Brain pericyte (primary cell): ENCODE measurements around the gene SLC17A7.
"Not testable (repeated sequence)": the region's sequence is repeated elsewhere in the genome, so short reads cannot be mapped to it uniquely, and the experiment has no call there.

Source experiments
- DNase-seq: peaks from one replicate; pipeline ENCODE4 v3.0.0-alpha.2; 2012; ENCODE audit warnings: low read depth, low spot score

SLC17A7 gene

DNA sequence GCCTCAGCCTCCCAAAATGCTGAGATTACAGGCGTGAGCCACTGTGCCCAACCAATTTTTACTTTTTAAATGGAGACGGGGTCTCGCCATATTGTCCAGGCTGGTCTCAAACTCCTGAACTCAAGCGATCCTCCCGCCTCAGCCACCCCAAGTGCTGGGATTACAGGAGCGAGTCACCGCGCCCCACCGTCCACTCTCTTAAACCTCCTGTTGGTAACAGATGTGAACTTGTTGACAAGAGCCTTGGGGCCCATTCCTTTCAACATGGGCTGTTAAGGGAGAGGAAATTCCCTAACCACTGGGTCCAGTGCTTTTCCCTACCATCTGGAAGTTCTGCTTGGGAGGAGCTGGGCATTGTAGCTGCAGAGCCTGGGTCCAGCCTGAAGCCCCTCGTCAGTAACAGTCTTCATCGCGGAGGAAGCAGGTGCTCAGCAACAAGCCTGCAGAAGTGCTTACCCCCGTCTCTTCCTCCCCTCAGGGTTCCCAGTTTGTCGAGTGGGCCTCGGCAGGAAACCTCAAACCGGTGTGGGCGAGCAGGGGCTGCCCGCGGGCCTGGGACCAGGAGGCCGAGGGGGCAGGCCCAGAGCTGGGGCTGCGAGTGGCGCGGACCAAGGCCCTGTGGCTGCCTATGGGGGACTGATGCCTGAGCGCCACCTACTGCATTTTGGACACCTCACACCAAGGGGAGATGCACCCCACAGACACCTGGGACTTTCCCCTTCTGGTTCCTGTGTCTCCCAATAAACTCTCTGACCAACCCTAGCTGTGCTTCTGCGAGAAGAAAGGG lies 28.7 kb upstream of the SLC17A7 start:
- no peak for DNase-seq

DNA sequence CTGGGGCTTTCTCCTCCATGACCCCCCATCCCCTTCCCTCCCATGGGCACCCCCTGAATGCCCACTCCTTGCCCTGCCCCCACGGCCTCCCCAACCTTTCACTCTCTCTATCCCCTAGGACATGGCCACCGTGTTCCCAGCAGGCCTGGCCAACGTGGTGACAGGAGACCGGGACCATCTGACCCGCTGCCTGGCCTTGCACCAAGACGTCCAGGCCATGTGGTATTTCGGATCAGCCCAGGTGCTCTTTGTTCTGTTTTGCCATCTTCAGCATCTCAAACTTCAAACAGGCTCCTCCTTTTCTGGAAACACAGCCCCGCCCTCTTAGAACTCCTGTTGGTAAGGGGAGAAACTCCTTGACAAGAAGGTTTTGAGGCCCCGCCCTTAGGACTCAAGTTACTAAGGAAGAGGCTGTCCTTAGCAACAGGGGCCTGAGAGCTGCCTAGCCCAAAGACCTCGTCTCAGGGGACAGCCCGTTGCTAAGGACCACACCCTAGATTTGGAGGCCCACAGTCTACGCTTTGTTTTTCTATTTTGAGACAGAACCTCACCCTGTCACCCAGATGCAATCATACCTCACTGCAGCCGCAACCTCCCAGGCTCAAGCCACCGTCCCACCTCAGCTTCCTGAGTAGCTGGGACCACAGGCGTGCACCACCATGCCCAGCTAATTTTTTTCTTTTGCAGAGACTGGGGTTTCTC lies 27.6 kb upstream of the SLC17A7 start:
- no peak for DNase-seq

DNA sequence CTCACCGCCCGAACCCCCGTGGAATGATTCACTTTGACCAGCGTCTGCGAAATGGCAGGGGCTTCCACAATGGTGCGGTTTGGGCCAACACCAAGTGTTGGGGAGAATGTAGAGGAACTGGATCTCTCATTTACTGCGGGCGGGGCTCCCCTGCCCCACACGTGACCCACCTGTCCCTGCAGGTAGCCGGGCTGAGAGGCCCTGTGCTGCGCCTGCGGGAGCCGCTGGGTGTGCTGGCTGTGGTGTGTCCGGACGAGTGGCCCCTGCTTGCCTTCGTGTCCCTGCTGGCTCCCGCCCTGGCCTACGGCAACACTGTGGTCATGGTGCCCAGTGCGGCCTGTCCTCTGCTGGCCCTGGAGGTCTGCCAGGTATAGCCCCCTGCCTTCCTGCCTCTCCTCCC lies 26.9 kb upstream of the SLC17A7 start:
- no peak for DNase-seq

DNA sequence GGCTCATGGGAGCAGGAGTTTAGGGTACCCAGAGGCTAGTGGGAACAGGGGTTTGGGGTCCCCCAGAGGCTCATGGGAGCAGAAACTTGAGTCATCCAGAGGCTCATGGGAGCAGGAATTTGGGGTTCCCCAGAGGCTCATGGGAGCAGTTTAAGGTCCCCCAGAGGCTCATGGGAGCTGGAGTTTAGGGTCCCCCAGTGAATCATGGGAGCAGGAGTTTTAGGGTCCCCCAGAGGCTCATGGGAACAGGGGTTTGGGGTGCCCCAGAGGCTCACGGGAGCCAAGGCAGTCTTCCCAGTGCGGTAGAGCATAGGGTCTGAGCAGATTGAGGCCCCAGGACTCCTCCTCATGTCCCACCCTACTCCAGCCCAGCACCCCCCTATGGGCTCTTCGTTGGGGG lies 24.0 kb upstream of the SLC17A7 start:
- DNase-seq, result no peak

- DNase-seq, result no peak
These were observed 22.8 kb upstream of the SLC17A7 start for GRCh38 chr19:49463960-49464740.

GRCh38 chr19:49462492-49462891 lies 21.2 kb upstream of the SLC17A7 start:
- no peak for DNase-seq

DNA sequence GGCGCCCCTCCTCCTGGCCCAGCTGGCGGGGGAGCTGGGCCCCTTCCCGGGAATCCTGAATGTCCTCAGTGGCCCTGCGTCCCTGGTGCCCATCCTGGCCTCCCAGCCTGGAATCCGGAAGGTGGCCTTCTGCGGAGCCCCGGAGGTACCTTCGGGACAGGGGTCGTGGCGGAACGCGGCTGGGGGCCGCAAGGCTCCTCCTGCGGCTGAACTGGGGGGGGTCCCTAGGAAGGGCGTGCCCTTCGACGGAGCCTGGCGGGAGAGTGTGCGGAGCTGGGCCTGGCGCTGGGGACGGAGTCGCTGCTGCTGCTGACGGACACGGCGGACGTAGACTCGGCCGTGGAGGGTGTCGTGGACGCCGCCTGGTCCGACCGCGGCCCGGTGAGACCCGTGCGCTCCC lies 20.3 kb upstream of the SLC17A7 start:
- no peak for DNase-seq

GRCh38 chr19:49461130-49461529 lies 19.8 kb upstream of the SLC17A7 start:
- DNase-seq, result not testable (repeated sequence)

GRCh38 chr19:49459388-49459787 lies 18.1 kb upstream of the SLC17A7 start:
- DNase-seq, result no peak

DNA sequence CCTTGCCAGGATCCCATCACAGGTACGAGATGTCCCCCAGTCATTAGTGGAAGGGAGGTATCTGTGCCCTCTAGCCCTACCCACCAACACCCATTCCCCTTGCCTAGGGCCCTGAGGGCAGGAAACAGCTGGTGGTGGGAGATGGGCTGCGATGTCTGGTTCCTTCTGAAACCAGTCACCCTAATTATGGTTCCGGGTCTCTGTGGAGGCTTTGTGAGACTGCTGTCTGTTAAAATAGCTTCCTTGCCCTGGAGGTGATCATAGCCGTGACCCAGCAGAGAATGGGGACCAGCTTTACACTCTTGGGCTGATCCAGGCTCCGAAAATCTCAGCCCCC lies 17.2 kb upstream of the SLC17A7 start:
- DNase-seq, result no peak

DNA sequence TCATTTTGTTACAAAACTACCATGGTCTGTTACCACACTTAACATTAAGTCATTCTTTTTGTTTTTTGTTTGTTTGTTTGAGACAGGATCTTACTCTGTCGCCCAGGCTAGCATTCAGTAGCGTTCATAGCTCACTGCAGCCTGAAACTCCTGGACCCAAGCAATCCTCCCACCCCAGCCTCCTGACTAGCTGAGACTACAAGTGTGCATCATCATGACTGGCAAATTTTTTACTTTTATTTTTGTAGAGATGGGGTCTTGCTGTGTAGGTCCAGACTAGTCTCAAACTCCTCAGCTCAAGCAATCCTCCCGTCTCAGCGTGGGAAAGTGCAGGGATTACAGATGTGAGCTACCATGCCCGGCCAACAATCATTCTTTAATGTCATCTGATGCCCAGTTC lies 15.0 kb upstream of the SLC17A7 start:
- DNase-seq, result no peak

DNA sequence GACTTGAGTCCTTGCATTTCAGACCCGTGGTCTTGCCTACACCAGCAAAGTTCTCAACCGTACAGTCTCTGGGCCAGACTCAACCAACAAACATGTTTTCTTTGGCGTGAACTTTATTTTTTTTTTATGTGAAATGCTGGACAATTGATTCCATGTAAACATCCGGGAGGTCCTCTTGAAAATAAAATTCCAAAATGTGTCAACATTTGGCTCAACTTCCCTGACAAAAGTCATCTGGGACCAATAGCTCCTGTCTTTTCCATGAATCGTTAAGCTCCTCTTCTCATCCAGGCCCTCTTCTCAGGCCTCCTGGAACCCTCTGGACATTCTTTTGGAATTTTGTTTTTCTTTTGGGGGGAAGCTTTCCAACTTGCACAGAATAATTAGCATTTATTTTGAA lies 14.4 kb upstream of the SLC17A7 start:
- DNase-seq, result no peak

GRCh38 chr19:49453757-49454240 lies 12.5 kb upstream of the SLC17A7 start:
- no peak for DNase-seq

DNA sequence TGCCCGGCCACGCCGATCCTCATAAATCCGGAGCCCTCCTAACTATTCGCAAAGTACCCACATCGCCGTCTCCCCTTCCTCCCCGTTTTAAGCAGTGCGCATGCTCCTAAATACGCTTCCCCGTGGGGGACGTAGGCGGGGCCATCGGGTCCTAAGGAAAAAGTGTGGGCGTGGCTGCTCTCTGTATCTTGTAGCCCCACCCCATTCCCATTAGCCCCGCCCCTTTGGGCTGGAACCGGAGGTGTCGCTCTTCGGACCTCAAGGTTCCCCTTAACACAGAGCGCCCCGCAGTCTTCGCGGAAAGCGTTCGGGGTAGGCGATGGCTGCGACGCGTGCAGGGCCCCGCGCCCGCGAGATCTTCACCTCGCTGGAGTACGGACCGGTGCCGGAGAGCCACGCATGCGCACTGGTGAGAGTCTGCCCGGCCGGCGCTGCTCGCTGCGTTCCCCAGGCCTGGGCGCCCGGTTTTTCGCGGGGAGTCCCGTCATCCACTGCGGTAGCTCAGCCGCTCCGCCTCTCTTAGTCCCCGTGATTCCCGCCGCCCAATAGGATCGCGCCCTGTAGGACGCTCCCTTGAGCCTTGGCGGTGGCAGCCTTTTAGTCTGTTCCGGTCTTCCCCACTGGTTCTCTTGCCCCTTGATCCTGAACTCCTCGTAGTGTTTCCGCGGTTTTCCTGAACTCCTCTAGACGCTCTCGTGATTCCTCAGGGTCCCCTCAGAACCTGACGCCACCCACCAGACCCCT lies 11.9 kb upstream of the SLC17A7 start, which contains the start of gene ALDH16A1:
ALDH16A1 (plus strand) TSS at position 213 of the 744 bp plus-strand sequence; CDS start at position 320, 107 bp downstream.
- DNase-seq, result peak; percentile 92

- DNase-seq, result peak; percentile 93
These were observed 10.3 kb upstream of the SLC17A7 start, which contains the start of gene PIH1D1 for GRCh38 chr19:49451430-49452181. Gene PIH1D1 (minus strand): TSS chr19:49451814. CDS start chr19:49451574, 240 bp downstream.

DNA sequence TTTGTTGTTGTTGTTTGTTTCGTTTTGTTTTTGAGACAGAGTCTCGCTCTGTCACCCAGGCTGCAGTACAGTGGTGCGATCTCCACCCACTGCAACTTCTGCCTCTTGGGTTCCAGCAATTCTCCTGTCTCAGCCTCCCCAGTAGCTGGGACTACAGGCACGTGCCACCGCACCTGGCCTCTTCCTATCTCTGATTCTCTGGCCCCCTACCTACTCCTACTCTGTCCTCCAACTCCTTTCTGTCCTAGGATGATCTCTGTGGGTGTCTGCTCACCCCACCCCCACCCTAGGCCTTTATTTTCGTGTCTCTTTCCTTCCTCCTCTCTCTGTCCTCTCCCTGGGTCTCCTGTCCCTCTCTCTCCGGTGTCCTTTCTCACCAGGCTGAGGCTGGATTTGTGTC lies 9.1 kb upstream of the SLC17A7 start:
- DNase-seq, result no peak

GRCh38 chr19:49448432-49448786 lies 7.1 kb upstream of the SLC17A7 start:
- no peak for DNase-seq

DNA sequence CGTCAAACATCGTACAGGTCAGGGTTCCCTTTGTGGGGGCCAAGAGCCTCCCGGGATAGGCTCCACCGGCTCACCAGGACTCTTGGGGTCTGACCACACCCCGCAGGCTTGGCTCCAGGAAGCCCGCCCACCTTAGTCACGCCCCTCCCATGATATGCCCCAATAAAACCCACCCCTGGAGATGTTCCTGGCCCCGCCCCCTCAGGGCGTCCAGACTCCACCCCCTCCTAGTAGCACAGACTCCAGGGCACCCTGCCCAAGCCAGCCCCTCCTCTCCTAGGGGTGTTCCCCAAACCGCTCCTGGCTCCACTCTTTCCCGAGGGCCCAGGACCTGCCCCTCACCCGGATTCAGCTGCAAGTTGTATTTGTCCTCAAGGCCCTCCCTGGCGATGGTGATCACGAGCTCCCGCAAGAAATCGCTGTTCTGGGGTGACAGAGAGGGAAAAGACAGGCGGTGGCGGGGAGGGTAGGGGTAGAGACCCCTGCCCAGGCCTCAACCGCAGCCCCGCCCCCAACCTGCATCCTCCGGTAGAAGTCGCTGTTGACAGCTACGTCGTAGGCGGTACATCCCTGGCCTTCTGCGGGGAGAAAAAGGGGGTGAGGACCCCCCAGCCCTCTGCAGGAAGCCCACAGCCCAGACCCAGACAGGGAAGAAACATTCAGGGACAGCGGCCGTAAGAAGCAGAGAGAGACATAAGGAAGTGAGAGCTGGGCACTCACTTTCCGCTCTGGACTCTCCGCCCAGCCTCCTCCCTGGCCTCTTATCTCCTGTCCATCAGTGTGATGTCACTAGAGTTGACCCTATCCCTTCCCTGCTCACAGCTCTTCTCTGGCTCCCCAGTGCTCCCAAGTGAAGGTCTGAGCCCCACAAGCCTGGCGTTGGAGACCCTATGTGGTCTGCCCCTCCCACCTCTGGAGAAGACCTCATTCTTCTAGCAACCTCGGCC lies 6.4 kb upstream of the SLC17A7 start:
- DNase-seq, result no peak

DNA sequence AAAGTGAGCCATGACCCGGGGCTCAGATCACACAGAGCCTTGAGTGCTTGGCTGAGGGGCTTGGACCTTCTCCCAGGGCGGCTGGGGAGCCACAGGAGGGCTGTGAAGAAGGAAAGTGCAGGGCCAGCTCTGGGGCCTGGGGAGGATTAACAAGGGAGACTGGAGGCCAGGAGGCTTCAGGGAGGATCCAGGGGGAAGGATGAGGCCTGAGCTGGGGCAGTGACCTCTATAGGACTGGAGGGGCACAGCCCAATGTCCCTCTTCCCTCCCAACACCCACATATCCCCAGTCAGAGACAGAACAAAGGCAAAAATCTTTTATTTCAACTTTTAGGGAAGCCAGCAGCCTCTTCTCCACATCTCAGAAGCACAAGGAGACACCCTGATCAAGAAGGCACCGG lies 4.7 kb upstream of the SLC17A7 start:
- no peak for DNase-seq
